ENCODE data around the gene U2SURP. TPM values are rescaled to one million over a fixed set of nuclear protein-coding genes. Genes with fewer than 3 reads are reported as not detected.

Gene U2SURP
- total and polyA plus RNA-seq, 10 of the 15 experiments (the other 5 are each of a cell fraction or from before 2014, with no cell fraction given) = 76.3 to 277 (median 150) TPM

- Histone ChIP-seq H3K4me1 (ENCODE audit: control insufficient read depth, insufficient read depth, low read length) (no peaks in the 10 kb centered on the region), H4K20me1 (ENCODE audit: control insufficient read depth, insufficient read depth) (no peaks in the 10 kb centered on the region), H3K9ac (ENCODE audit: control insufficient read depth, insufficient read depth, low read length) (no peak overlapping the region), H2AFZ (ENCODE audit: control insufficient read depth, low read depth, low read length) (no peak overlapping the region), H3K27ac (ENCODE audit: control insufficient read depth, insufficient read depth) (no peak overlapping the region), H3K79me2 (ENCODE audit: control insufficient read depth, insufficient read depth, low read length) (no peaks in the 10 kb centered on the region), H3K36me3 (ENCODE audit: control insufficient read depth in 2 of 2, insufficient read depth in 2 of 2, low read length in 1 of 2) (no peaks in the 10 kb centered on the region), H3K4me2 (ENCODE audit: control insufficient read depth, insufficient read depth) (no peak overlapping the region), H3K9me3 (replicated peaks; ENCODE audit: control insufficient read depth, insufficient read depth, low read length) (no peaks in the 10 kb centered on the region; the same call in 2 of the 3 replicates), H3K4me3 (no peak overlapping the region), H3K27me3 (replicated peaks in 1 of 2; ENCODE audit: control insufficient read depth in 2 of 2, insufficient read depth in 2 of 2, low read length in 1 of 2) (peaks cover 7 to 28% of the 10 kb centered on the region in 2 experiments)
- ChIA-PET SMC1A (ENCODE audit: uncharacterized antibody, unreplicated experiment) (no interaction called here), POLR2A (no interaction called here), RAD21 (ENCODE audit: unreplicated experiment) (no interaction called here), CTCF (no interaction called here)
- TF ChIP-seq SREBF1 (IDR thresholded peaks at IDR 0.05; ENCODE audit: low read length) (no peak), NFXL1 (IDR thresholded peaks at IDR 0.05; ENCODE audit: borderline replicate concordance) (no peak), MYC (IDR thresholded peaks at IDR 0.05; ENCODE audit: insufficient read depth, insufficient read length, insufficient replicate concordance, low read length, severe bottlenecking) (no peak), ZBED1 (IDR thresholded peaks at IDR 0.05; ENCODE audit: borderline replicate concordance) (no peak), MEF2B (IDR thresholded peaks at IDR 0.05; ENCODE audit: partially characterized antibody, poor library complexity, severe bottlenecking) (no peak), RCOR1 (conservative IDR thresholded peaks at IDR 0.05; ENCODE audit: low read depth, low read length) (no peak), MTA3 (IDR thresholded peaks at IDR 0.05; ENCODE audit: borderline replicate concordance, low read length) (no peak), CUX1 (IDR thresholded peaks at IDR 0.05; ENCODE audit: insufficient replicate concordance, low read depth, low read length) (no peak)
- intact Hi-C loops (cut with micrococcal nuclease; ENCODE audit: unreplicated experiment) (no loop called here), in situ Hi-C loops (cut with MboI) (no loop called here)
- ATAC-seq (no peak), FAIRE-seq (no peak), DNase-seq (ENCODE audit: low read depth, low spot score) (no peak)
- no TSS peak for BruUV-seq (replicated peaks)
- 87% methylated on average over 19 of the region's 19 CpGs for WGBS (ENCODE audit: insufficient coverage, insufficient replicate concordance, low lambda C conversion rate, missing lambda C conversion rate)
Observed at GRCh38 chr3:142962175-142962519, 39.2 kb upstream of the U2SURP start.
